Measurements from ENCODE around the gene CDC14A.
"Not testable (repeated sequence)": the region's sequence is repeated elsewhere in the genome, so short reads cannot be mapped to it uniquely, and the experiment has no call there.

GRCh38 chr1:100376890-100377289 lies 24.6 kb downstream of the CDC14A start:
- not testable (repeated sequence) for TF ChIP-seq FOXK2 (IDR thresholded peaks at IDR 0.05); SUZ12 (IDR thresholded peaks at IDR 0.05); SP1 (IDR thresholded peaks at IDR 0.05); FOXM1 (IDR thresholded peaks at IDR 0.05; ENCODE audit: borderline replicate concordance); ELF4 (IDR thresholded peaks at IDR 0.05); L3MBTL2 (conservative IDR thresholded peaks at IDR 0.05); ARNT (IDR thresholded peaks at IDR 0.05); LEF1 (IDR thresholded peaks at IDR 0.05; ENCODE audit: borderline replicate concordance)

Measured in HEK293T (cell line).